ENCODE data around the gene SEMA6A. TPM values are rescaled to one million over a fixed set of nuclear protein-coding genes. Genes with fewer than 3 reads are reported as not detected.

SEMA6A gene
- total and polyA plus RNA-seq, 2 experiments from 2014 or later: 233 to 400 TPM

- H3K4me2 ChIP-seq: no peak overlapping the region
- H2AFZ ChIP-seq: no peak overlapping the region
- peaks cover 16% of the 10 kb centered on the region for H3K4me1 ChIP-seq (ENCODE audit: insufficient read depth)
- no peaks in the 10 kb centered on the region for H3F3A ChIP-seq (replicated peaks; ENCODE audit: low read depth)
- H3K79me2 ChIP-seq (replicated peaks; ENCODE audit: insufficient read depth): no peaks in the 10 kb centered on the region
- H3K4me3 Mint-ChIP-seq: no peak overlapping the region
- H3K36me3 ChIP-seq (ENCODE audit: insufficient read depth): no peaks in the 10 kb centered on the region
- no peak overlapping the region for H3K27ac ChIP-seq (ENCODE audit: low read depth)
- DNase-seq (ENCODE audit: low spot score) (no peak), ATAC-seq (no peak)
- no peak overlapping the region for H3K4me3 ChIP-seq
- TF ChIP-seq EZH2phosphoT487 (IDR thresholded peaks at IDR 0.05; ENCODE audit: unreplicated experiment): no peak
- no peak for TF ChIP-seq NANOG (IDR thresholded peaks at IDR 0.05; ENCODE audit: borderline replicate concordance)
- no peak for TF ChIP-seq CREB1 (CRISPR knock-in tag; IDR thresholded peaks at IDR 0.05; ENCODE audit: low read depth)
- no peak for TF ChIP-seq REST (IDR thresholded peaks at IDR 0.05; ENCODE audit: unreplicated experiment)
- no peak for TF ChIP-seq EZH2 (IDR thresholded peaks at IDR 0.05; ENCODE audit: low read depth, unreplicated experiment)
- TF ChIP-seq JUNB (IDR thresholded peaks at IDR 0.05; ENCODE audit: unreplicated experiment): no peak
- no peak for TF ChIP-seq ZNF331 (CRISPR knock-in tag; IDR thresholded peaks at IDR 0.05; ENCODE audit: low read depth)
- TF ChIP-seq ZNF462 (CRISPR knock-in tag; IDR thresholded peaks at IDR 0.05): no peak
- TF ChIP-seq, protein P1, sequence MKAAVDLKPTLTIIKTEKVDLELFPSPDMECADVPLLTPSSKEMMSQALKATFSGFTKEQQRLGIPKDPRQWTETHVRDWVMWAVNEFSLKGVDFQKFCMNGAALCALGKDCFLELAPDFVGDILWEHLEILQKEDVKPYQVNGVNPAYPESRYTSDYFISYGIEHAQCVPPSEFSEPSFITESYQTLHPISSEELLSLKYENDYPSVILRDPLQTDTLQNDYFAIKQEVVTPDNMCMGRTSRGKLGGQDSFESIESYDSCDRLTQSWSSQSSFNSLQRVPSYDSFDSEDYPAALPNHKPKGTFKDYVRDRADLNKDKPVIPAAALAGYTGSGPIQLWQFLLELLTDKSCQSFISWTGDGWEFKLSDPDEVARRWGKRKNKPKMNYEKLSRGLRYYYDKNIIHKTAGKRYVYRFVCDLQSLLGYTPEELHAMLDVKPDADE (IDR thresholded peaks at IDR 0.05): no peak
- TF ChIP-seq, protein P2, sequence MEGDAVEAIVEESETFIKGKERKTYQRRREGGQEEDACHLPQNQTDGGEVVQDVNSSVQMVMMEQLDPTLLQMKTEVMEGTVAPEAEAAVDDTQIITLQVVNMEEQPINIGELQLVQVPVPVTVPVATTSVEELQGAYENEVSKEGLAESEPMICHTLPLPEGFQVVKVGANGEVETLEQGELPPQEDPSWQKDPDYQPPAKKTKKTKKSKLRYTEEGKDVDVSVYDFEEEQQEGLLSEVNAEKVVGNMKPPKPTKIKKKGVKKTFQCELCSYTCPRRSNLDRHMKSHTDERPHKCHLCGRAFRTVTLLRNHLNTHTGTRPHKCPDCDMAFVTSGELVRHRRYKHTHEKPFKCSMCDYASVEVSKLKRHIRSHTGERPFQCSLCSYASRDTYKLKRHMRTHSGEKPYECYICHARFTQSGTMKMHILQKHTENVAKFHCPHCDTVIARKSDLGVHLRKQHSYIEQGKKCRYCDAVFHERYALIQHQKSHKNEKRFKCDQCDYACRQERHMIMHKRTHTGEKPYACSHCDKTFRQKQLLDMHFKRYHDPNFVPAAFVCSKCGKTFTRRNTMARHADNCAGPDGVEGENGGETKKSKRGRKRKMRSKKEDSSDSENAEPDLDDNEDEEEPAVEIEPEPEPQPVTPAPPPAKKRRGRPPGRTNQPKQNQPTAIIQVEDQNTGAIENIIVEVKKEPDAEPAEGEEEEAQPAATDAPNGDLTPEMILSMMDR (conservative IDR thresholded peaks at IDR 0.05; ENCODE audit: low read depth in 2 of 2): no peak
- no peak for TF ChIP-seq ZNF114 (CRISPR knock-in tag; IDR thresholded peaks at IDR 0.05)
- TF ChIP-seq STAT1 (IDR thresholded peaks at IDR 0.05; ENCODE audit: unreplicated experiment): no peak
- no peak for TF ChIP-seq POLR2AphosphoS5 (IDR thresholded peaks at IDR 0.05; ENCODE audit: low read depth)
- peaks cover 7% of the 10 kb centered on the region for H3K27me3 Mint-ChIP-seq (ENCODE audit: insufficient read depth, low read depth, poor library complexity)
- no peaks in the 10 kb centered on the region for H3K27me3 ChIP-seq (ENCODE audit: insufficient read depth)
- H3K9me2 ChIP-seq (ENCODE audit: insufficient read depth): no peaks in the 10 kb centered on the region; the same call in 1 of the 2 replicates
- H4K20me1 ChIP-seq (replicated peaks; ENCODE audit: insufficient read depth): no peaks in the 10 kb centered on the region
- no peaks in the 10 kb centered on the region for H3K9me3 Mint-ChIP-seq
- peaks cover 4% of the 10 kb centered on the region; the same call in 1 of the 3 replicates for H3K36me3 Mint-ChIP-seq (ENCODE audit: low read depth)
- peaks cover 23% of the 10 kb centered on the region for H3K4me1 Mint-ChIP-seq
- no peak overlapping the region for H3K27ac Mint-ChIP-seq
These were observed 7.3 kb upstream of the SEMA6A start for GRCh38 chr5:116581910-116582309.

Measured in GM23338 (cell line).